Endothelial cell of umbilical vein (primary cell): ENCODE data around the gene C6orf89.

Source experiments
- EZH2 ChIP-seq: IDR thresholded peaks from 2 replicates; pipeline ENCODE4 v1.6.1; 2012; ENCODE audit warnings: borderline replicate concordance, low read depth, mild to moderate bottlenecking, moderate library complexity, low read length, inconsistent platforms; ENCODE audit not compliant: severe bottlenecking
- POLR2A ChIP-seq: IDR thresholded peaks from 2 replicates; pipeline ENCODE4 v1.6.1; 2012; ENCODE audit warnings: low read depth, mild to moderate bottlenecking, control low read depth, low read length
- POLR2AphosphoS5 ChIP-seq: IDR thresholded peaks from 2 replicates; pipeline ENCODE4 v1.6.1; 2012; ENCODE audit warnings: low read depth, mild to moderate bottlenecking, control low read depth, low read length, moderate library complexity; ENCODE audit not compliant: insufficient read depth
- TF ChIP-seq, protein P1 (sequence below): IDR thresholded peaks from 2 replicates; pipeline ENCODE4 v1.6.1; 2011; ENCODE audit not compliant: insufficient read depth, insufficient read length
- TF ChIP-seq, protein P2 (sequence below), 2 donors: IDR thresholded peaks; 1 replicate in 1 of 2; 2 replicates in 1 of 2; pipeline ENCODE4 v1.5.1; 2011; ENCODE audit warnings: low read length in 2 of 2, mild to moderate bottlenecking in 2 of 2, moderate library complexity in 2 of 2, control low read depth in 1 of 2, inconsistent platforms in 1 of 2, low read depth in 1 of 2; ENCODE audit not compliant: insufficient read depth in 1 of 2; ENCODE audit errors: extremely low read depth in 1 of 2

DNA sequence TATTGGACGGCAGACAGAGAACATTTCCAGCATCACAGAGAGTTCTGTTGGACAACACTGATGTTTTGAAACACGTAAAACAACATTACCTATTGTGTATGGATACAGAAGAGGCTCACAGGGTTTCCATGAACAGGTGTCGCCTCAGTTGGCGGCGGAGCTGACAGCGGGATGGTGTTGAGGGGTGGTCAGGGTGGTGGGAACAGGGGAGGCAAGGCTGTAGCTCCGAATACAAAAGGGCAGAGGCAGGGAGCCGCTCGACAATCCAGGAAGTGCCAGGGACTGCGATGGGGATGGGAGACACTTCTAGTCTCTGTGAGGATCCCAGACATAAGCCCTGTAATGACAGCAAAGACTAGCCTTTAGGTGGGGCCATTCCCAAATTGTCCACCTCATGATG is 54.3 kb downstream of the C6orf89 start:
- TF ChIP-seq, protein P1, sequence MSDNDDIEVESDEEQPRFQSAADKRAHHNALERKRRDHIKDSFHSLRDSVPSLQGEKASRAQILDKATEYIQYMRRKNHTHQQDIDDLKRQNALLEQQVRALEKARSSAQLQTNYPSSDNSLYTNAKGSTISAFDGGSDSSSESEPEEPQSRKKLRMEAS = no peak
- TF ChIP-seq, protein P2, sequence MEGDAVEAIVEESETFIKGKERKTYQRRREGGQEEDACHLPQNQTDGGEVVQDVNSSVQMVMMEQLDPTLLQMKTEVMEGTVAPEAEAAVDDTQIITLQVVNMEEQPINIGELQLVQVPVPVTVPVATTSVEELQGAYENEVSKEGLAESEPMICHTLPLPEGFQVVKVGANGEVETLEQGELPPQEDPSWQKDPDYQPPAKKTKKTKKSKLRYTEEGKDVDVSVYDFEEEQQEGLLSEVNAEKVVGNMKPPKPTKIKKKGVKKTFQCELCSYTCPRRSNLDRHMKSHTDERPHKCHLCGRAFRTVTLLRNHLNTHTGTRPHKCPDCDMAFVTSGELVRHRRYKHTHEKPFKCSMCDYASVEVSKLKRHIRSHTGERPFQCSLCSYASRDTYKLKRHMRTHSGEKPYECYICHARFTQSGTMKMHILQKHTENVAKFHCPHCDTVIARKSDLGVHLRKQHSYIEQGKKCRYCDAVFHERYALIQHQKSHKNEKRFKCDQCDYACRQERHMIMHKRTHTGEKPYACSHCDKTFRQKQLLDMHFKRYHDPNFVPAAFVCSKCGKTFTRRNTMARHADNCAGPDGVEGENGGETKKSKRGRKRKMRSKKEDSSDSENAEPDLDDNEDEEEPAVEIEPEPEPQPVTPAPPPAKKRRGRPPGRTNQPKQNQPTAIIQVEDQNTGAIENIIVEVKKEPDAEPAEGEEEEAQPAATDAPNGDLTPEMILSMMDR (IDR thresholded peaks at IDR 0.05; ENCODE audit: extremely low read depth in 1 of 2, insufficient read depth in 1 of 2, low read depth in 1 of 2, low read length in 2 of 2) = no peak
- no peak for TF ChIP-seq POLR2A
- TF ChIP-seq POLR2AphosphoS5 = no peak
- TF ChIP-seq EZH2 = no peak
